ENCODE data around the gene TWF2. TPM values are rescaled to one million over a fixed set of nuclear protein-coding genes. Genes with fewer than 3 reads are reported as not detected.

Gene TWF2
- total and polyA plus RNA-seq, 3 experiments from 2014 or later, result 98.2 to 138 (median 101) TPM

GRCh38 chr3:52228751-52229291, 10.1 kb downstream of the TWF2 start:
- H3K9me3 ChIP-seq (ENCODE audit: low read length), result no peaks in the 10 kb centered on the region
- H3K4me3 ChIP-seq (ENCODE audit: low read length), result no peak overlapping the region
- Mint-ChIP-seq H3K4me1 (peaks cover 38 to 68% (median 44%) of the 10 kb centered on the region in 3 donors), H3K27ac (no peak overlapping the region), H3K9me3 (no peaks in the 10 kb centered on the region), H3K4me3 (no peak overlapping the region), H3K36me3 (peaks cover 0 to 59% (median 6%) of the 10 kb centered on the region in 3 donors), H3K27me3 (no peaks in the 10 kb centered on the region)
- POLR2A ChIA-PET, result no interaction called here
- peaks cover 26% of the 10 kb centered on the region for H3K36me3 ChIP-seq (ENCODE audit: insufficient read depth, low read length)
- CTCF ChIA-PET, result interaction anchor here (0.9 to 5.3 kb wide), 4 partner anchors 10 to 217 kb away, joined by 4 to 115 read pairs (median 55); no protein-coding TSS in a partner anchor
- H3K27ac ChIP-seq (ENCODE audit: low read depth, low read length), result no peak overlapping the region
- peaks cover 56% of the 10 kb centered on the region for H3K4me1 ChIP-seq (ENCODE audit: insufficient read depth, low read length)
- H3K27me3 ChIP-seq (ENCODE audit: insufficient read depth, low read length, poor library complexity, severe bottlenecking), result no peaks in the 10 kb centered on the region
- no peak for DNase-seq

- Histone ChIP-seq H3K27ac (ENCODE audit: low read depth, low read length) (no peak overlapping the region), H3K27me3 (ENCODE audit: insufficient read depth, low read length, poor library complexity, severe bottlenecking) (no peaks in the 10 kb centered on the region), H3K36me3 (ENCODE audit: insufficient read depth, low read length) (peaks cover 26% of the 10 kb centered on the region), H3K9me3 (ENCODE audit: low read length) (no peaks in the 10 kb centered on the region), H3K4me3 (ENCODE audit: low read length) (no peak overlapping the region), H3K4me1 (ENCODE audit: insufficient read depth, low read length) (peaks cover 60% of the 10 kb centered on the region)
- Mint-ChIP-seq H3K27ac (peak overlapping the region in 1 of 8 donors; percentile 74), H3K4me3 (peak overlapping the region in 1 of 7 donors; percentile 38), H3K9me3 (no peaks in the 10 kb centered on the region), H3K27me3 (no peaks in the 10 kb centered on the region), H3K36me3 (peaks cover 0 to 55% (median 6%) of the 10 kb centered on the region in 3 donors), H3K4me1 (peaks cover 42 to 68% (median 44%) of the 10 kb centered on the region in 3 donors)
- ChIA-PET POLR2A (no interaction called here), CTCF (interaction anchor here (0.9 to 5.3 kb wide), 3 partner anchors 9 to 218 kb away, joined by 3 to 106 read pairs (median 4); no protein-coding TSS in a partner anchor)
- no peak for DNase-seq
Observed at GRCh38 chr3:52228266-52228665, 10.7 kb downstream of the TWF2 start.

- no peak overlapping the region for H3K27ac ChIP-seq (ENCODE audit: low read depth, low read length)
- peak overlapping the region in 4 of 8 donors; percentile 36 to 74 (median 54) for H3K27ac Mint-ChIP-seq
- no peak overlapping the region for H3K4me3 ChIP-seq (ENCODE audit: low read length)
- peaks cover 0 to 50% (median 6%) of the 10 kb centered on the region in 3 donors for H3K36me3 Mint-ChIP-seq
- no peaks in the 10 kb centered on the region for H3K27me3 ChIP-seq (ENCODE audit: insufficient read depth, low read length, poor library complexity, severe bottlenecking)
- H3K4me1 Mint-ChIP-seq, result peaks cover 43 to 68% (median 47%) of the 10 kb centered on the region in 3 donors
- DNase-seq, result no peak
- peaks cover 26% of the 10 kb centered on the region for H3K36me3 ChIP-seq (ENCODE audit: insufficient read depth, low read length)
- H3K4me3 Mint-ChIP-seq, result peak overlapping the region in 1 of 7 donors; percentile 38
- no peaks in the 10 kb centered on the region for H3K9me3 Mint-ChIP-seq
- no peaks in the 10 kb centered on the region for H3K27me3 Mint-ChIP-seq
- POLR2A ChIA-PET, result no interaction called here
- peaks cover 60% of the 10 kb centered on the region for H3K4me1 ChIP-seq (ENCODE audit: insufficient read depth, low read length)
- H3K9me3 ChIP-seq (ENCODE audit: low read length), result no peaks in the 10 kb centered on the region
- CTCF ChIA-PET, result interaction anchor here (1.3 to 3.6 kb wide), 4 partner anchors 10 to 218 kb away, joined by 3 to 21 read pairs (median 5); no protein-coding TSS in a partner anchor
Observed at GRCh38 chr3:52227766-52228165, 11.2 kb downstream of the TWF2 start.

GRCh38 chr3:52227117-52227516, 11.8 kb downstream of the TWF2 start:
- peak overlapping the region in 6 of 8 donors; percentile 2 to 91 (median 53) for H3K27ac Mint-ChIP-seq
- H3K27ac ChIP-seq (ENCODE audit: low read depth, low read length), result no peak overlapping the region
- peaks cover 46 to 69% (median 46%) of the 10 kb centered on the region in 3 donors for H3K4me1 Mint-ChIP-seq
- H3K27me3 Mint-ChIP-seq, result no peaks in the 10 kb centered on the region
- POLR2A ChIA-PET, result no interaction called here
- H3K9me3 Mint-ChIP-seq, result no peaks in the 10 kb centered on the region
- H3K4me1 ChIP-seq (ENCODE audit: insufficient read depth, low read length), result peaks cover 60% of the 10 kb centered on the region
- H3K27me3 ChIP-seq (ENCODE audit: insufficient read depth, low read length, poor library complexity, severe bottlenecking), result no peaks in the 10 kb centered on the region
- peaks cover 24% of the 10 kb centered on the region for H3K36me3 ChIP-seq (ENCODE audit: insufficient read depth, low read length)
- no peak for DNase-seq
- CTCF ChIA-PET, result interaction anchor here (0.7 to 3.6 kb wide), 5 partner anchors 9 to 219 kb away, joined by 3 to 21 read pairs (median 4); partner anchors contain the start of gene WDR82
- H3K4me3 Mint-ChIP-seq, result no peak overlapping the region
- H3K9me3 ChIP-seq (ENCODE audit: low read length), result no peaks in the 10 kb centered on the region
- H3K4me3 ChIP-seq (ENCODE audit: low read length), result no peak overlapping the region
- H3K36me3 Mint-ChIP-seq, result peaks cover 0 to 44% (median 6%) of the 10 kb centered on the region in 3 donors

GRCh38 chr3:52226229-52226817, 12.6 kb downstream of the TWF2 start:
- Histone ChIP-seq H3K9me3 (ENCODE audit: low read length) (no peaks in the 10 kb centered on the region), H3K4me1 (ENCODE audit: insufficient read depth, low read length) (peaks cover 60% of the 10 kb centered on the region), H3K4me3 (ENCODE audit: low read length) (no peak overlapping the region), H3K27me3 (ENCODE audit: insufficient read depth, low read length, poor library complexity, severe bottlenecking) (no peaks in the 10 kb centered on the region), H3K36me3 (ENCODE audit: insufficient read depth, low read length) (peaks cover 16% of the 10 kb centered on the region), H3K27ac (ENCODE audit: low read depth, low read length) (no peak overlapping the region)
- peak overlapping the region; percentile 47 to 91 (median 71) for H3K27ac Mint-ChIP-seq
- peaks cover 46 to 69% (median 47%) of the 10 kb centered on the region in 3 donors for H3K4me1 Mint-ChIP-seq
- no peaks in the 10 kb centered on the region for H3K9me3 Mint-ChIP-seq
- H3K27me3 Mint-ChIP-seq, result no peaks in the 10 kb centered on the region
- no peak for DNase-seq
- POLR2A ChIA-PET, result no interaction called here
- peak overlapping the region in 5 of 7 donors; percentile 5 to 56 (median 34) for H3K4me3 Mint-ChIP-seq
- CTCF ChIA-PET, result interaction anchor here (1.5 to 7.3 kb wide), 4 partner anchors 8 to 220 kb away, joined by 4 to 68 read pairs (median 14); partner anchors contain the start of gene TWF2
- peaks cover 0 to 38% (median 4%) of the 10 kb centered on the region in 3 donors for H3K36me3 Mint-ChIP-seq

GRCh38 chr3:52225452-52226228, 13.3 kb downstream of the TWF2 start, which contains the start of gene TLR9:
Gene TLR9, minus strand, starts transcription at chr3:52225645. Its CDS starts 116 bp downstream, at chr3:52225529.
- POLR2A ChIA-PET, result no interaction called here
- peaks cover 64% of the 10 kb centered on the region for H3K4me1 ChIP-seq (ENCODE audit: insufficient read depth, low read length)

GRCh38 chr3:52223449-52224408, 15.2 kb downstream of the TWF2 start:
- H3K36me3 ChIP-seq (ENCODE audit: insufficient read depth, low read length), result no peaks in the 10 kb centered on the region
- H3K27me3 Mint-ChIP-seq, result no peaks in the 10 kb centered on the region
- CTCF ChIA-PET, result interaction anchor here (0.5 to 9.2 kb wide), 8 partner anchors 7 to 97 kb away, joined by 3 to 106 read pairs (median 4); partner anchors contain the start of genes PPM1M, TWF2 and WDR82

More at GRCh38 chr3:52225452-52226228, 13.3 kb downstream of the TWF2 start, which contains the start of gene TLR9:
- no peaks in the 10 kb centered on the region for H3K27me3 Mint-ChIP-seq
- peaks cover 0 to 33% (median under 1%) of the 10 kb centered on the region in 3 donors for H3K36me3 Mint-ChIP-seq
- H3K36me3 ChIP-seq (ENCODE audit: insufficient read depth, low read length), result peaks cover 9% of the 10 kb centered on the region
- H3K9me3 ChIP-seq (ENCODE audit: low read length), result no peaks in the 10 kb centered on the region
- H3K27ac ChIP-seq (ENCODE audit: low read depth, low read length), result no peak within 1 kb of the TSS
- peak within 1 kb of the TSS; percentile 56 to 91 (median 75) for H3K27ac Mint-ChIP-seq
- DNase-seq, result peak in 1 of 5 donors; percentile 49
- CTCF ChIA-PET, result interaction anchor here (3.6 to 7.3 kb wide), 2 partner anchors 12 to 114 kb away, joined by 21 to 68 read pairs; partner anchors contain the start of gene TWF2
- H3K4me3 Mint-ChIP-seq, result peak within 1 kb of the TSS in 6 of 7 donors; percentile 8 to 56 (median 33)
- peak within 1 kb of the TSS; percentile 39 for H3K4me3 ChIP-seq (ENCODE audit: low read length)
- no peaks in the 10 kb centered on the region for H3K27me3 ChIP-seq (ENCODE audit: insufficient read depth, low read length, poor library complexity, severe bottlenecking)
- H3K9me3 Mint-ChIP-seq, result no peaks in the 10 kb centered on the region
- peaks cover 50 to 73% (median 50%) of the 10 kb centered on the region in 3 donors for H3K4me1 Mint-ChIP-seq

More at GRCh38 chr3:52223449-52224408, 15.2 kb downstream of the TWF2 start:
- peak overlapping the region in 7 of 8 donors; percentile 42 to 98 (median 84) for H3K27ac Mint-ChIP-seq
- H3K4me3 Mint-ChIP-seq, result peak overlapping the region; percentile 9 to 61 (median 53)
- no peaks in the 10 kb centered on the region for H3K9me3 Mint-ChIP-seq
- DNase-seq, result no peak
- H3K27me3 ChIP-seq (ENCODE audit: insufficient read depth, low read length, poor library complexity, severe bottlenecking), result no peaks in the 10 kb centered on the region
- peaks cover 83% of the 10 kb centered on the region for H3K4me1 ChIP-seq (ENCODE audit: insufficient read depth, low read length)
- POLR2A ChIA-PET, result interaction anchor here (0.5 to 1.2 kb wide), 2 partner anchors 8 to 97 kb away, joined by 3 read pairs; no protein-coding TSS in a partner anchor
- H3K9me3 ChIP-seq (ENCODE audit: low read length), result no peaks in the 10 kb centered on the region
- H3K27ac ChIP-seq (ENCODE audit: low read depth, low read length), result no peak overlapping the region
- H3K4me1 Mint-ChIP-seq, result peaks cover 66 to 88% (median 68%) of the 10 kb centered on the region in 3 donors
- H3K36me3 Mint-ChIP-seq, result peaks cover 0 to 14% (median 0%) of the 10 kb centered on the region in 3 donors
- no peak overlapping the region for H3K4me3 ChIP-seq (ENCODE audit: low read length)
